ENCODE results near the gene PRPF19.
A peak's percentile ranks its signal among the peaks of the same experiment; 100 is the strongest.

Gene PRPF19

DNA sequence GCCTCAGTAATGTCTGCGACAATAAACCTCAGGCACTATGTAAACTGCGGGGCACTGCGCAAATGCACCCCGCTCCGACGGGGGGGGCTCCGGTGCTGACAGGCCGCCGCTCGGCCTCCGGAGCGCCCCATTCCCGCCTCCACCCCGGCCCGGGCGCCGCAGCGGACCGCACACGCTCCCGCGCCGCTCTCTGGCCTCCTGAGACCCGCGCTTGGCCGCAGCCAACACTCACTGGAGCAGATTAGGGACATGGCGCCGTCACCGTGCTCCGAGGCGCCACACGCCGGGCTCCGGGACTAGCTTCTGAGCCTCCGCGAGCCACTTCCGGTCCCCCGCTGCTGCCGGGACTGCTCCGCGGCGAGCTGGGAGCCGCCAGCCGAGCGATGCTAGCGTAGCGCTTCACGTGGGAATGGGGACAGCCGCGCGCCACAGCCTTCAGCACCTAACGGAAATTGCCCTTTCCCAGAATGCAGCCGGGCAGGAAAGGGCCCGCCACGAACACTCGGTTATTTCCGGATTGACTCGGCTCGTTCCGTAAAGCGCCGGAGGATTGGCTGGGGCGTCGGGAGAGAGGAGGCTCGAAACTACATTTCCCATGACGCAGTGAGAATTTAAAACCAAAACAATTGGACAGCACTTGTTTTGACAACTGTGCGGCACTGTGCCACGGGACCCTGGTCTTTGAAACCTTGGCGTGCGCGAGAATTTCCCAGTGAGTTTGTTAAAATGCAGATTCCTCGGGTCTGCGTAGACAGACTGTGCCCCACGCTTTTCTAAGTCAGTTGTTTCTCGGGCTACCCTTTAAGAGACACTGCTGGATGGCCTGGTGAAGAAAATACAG, at the start of gene PRPF19:
Gene PRPF19, minus strand, starts transcription at position 454 of the 841 bp plus-strand sequence. Its CDS starts 203 bp downstream, at position 251.
- DNase-seq: peak; percentile 97

DNA sequence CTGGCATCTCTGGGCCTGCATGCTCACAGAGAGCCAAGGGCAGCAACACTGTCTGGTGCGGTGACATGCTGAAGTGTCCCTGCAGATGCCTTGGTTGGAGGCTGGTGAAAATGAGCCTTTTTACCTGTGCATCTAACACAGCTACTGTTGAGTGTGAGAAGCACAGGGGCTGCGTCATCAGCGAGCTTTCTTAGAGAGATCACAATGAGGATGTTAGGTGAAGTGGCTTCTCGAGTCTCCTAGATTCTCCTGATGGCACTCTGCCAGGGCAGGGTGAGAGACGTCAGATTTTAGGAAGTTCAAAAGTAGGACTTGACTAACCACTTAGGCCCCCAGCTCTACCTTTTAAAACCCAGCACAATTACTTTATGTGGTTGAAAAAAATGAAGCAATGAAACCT, 49.2 kb upstream of the PRPF19 start:
- DNase-seq: peak; percentile 68

DNA sequence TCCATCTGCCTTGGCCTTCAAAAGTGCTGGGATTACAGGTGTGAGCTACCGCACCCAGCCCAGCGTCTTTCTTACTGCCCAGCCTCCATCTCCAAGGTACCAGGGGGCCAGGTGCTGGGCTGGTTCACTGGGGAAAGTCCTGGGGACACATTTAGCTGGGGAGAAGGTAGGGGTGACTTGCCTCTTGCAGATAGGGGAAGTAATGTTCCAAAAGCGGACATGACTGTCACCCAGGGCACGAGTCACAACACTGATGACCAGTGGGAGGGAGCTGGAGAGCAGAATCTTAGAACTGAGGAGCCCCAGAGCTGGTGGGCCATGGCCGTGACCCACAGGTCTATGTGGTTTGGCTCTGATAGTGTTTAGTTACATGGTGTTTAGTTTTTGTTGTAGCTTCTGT, 48.0 kb upstream of the PRPF19 start:
- no peak for DNase-seq

DNA sequence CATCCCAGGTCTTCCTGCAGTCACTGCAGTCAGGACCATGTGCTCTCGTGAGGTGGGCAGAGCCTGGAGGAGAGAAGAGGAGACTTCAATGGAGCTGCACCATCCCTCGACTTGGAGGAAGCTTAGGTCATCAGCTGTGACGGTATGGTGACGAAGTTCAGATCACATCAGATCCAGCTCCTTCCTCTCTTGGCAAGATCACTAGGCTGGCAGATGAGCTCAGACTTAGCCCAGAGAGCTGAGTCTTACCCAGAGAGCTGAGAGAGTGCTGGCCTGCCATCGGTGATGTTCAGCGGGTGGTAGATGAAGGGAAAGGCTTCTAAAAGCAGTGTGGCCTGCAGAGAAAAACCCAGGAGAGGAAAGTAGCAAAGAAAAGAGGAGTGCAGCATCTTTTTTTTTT, 47.4 kb upstream of the PRPF19 start:
- no peak for DNase-seq

DNA sequence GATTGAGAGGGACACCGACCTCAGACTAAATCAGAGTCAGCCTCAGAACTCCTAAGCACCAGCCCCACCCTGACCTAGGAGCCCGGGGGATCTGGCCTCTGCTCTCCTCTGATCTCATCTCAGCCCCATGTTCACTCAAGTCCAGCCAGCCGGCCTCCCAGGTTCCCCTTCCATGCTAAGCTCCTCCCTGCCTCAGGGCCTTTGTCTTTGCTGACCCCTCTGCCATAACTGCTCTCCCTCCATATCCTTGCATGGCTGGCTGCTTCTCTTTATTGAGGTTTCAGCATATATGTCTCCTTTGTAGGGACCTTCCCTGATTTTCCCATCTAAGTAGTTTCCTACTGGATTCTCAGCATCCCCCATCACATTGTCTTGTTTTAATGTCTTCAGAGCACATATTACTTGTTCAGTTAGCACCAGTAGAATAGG, 46.4 kb upstream of the PRPF19 start:
- no peak for DNase-seq

DNA sequence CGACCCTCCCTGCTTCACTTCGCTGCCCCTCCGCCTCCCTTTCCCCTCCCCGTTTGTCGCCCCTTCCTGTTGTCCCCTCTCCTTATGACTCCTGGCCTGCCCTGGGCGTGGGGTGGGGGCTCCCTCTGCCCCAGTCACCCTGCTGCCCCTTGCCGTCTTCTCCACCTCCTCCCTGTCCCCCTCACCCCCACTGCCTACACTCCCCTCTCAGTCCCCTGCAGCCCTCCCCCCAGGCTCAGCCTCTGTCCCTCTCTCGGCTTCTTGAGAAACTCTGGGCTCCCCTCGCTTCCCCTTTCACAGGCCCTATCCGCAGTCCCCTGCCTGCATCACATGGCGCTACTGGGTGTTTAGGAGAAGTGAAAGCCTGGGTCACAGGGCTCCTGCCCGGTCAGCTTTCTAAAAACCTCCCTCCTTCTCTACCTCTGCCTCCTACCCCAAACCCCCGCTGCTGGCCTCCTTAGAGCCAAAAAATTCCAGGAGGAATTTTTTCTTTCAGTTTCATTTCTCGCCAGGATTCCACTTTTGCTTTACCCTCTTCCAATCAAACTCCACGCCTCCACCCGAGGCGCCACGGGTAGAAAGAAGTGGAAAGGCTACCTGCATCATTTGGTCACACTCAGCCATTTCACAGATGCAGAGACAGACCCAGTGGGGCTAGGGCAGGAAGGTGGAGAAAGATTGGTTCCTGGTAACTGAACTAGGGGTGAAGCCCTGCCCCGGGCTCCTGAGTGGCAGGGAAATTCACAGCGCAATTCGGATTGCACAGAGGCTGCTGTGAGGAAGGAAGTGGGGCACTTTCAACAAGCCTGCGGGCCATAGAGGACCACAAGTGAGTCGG, 45.7 kb upstream of the PRPF19 start, which contains the start of gene SLC15A3:
Gene SLC15A3, minus strand, starts transcription at position 273 of the 838 bp plus-strand sequence. CDS start 625 bp downstream, outside the sequence.
- DNase-seq: peak; percentile 93

DNA sequence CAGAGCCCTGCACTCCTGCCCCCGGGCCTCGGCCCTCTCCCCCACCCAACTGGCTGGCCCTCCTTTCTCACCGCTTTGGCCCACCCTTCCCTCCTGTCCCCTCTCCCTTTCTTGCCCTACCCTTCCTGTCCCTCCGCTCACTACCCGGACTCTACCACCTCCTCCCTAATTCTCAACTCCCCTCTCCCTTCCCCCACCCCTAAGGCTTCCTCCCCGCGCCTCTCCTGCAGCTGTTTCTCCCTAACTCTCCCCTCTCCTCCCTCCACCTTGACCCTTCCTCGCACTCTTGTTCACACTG, 45.2 kb upstream of the PRPF19 start:
- DNase-seq: peak; percentile 34

DNA sequence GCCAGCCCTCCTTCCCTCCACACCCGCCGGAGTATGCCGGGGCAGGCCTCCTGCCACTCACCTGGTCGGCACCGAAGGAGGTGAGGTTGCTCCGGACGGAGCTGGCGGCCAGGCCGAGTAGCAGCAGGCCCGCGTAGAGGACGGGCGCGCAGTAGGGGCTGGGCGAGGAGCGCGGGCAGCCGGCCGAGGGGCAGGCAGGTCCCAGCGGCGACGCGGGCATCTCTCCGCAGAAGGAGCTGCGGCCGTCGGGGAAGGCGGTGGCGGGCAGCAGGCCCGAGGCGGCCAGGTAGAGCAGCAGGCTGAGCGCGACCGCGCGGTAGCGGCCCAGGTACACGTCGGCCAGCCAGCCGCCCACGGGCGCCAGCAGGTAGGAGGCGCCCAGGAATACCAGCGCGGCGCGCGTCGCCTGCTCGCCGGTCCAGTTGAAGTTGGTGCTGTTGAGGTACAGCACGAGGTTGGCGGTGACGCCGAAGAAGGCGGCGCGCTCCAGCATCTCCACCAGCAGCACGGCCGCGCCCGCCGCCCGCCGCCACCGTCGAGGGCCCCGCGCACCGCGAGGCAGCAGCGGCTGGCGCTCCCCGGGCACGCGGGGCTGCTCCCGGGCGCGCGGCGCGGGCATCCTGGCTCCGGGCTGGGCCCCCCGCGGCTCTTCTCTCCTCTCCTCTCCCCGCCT, 44.7 kb upstream of the PRPF19 start:
- peak; percentile 33 for DNase-seq

DNA sequence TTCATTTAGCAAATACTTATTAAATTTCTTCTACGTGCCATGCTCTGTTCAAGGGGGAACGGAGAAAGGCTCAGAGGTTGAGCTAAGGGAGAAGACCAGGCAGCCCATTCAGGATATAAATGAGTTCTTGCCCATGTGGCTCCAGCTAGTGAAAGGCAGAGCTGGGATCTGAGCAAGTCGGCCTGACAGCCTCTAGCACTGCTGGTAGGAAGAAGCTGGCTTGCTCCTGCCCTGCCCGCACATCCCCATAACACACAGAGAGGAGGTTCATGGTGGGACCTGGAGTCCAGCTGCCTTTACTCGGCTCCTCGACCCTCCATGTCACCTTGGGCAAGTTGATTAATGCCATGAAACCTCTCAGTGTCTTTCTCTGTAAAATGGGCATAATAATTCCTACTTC, 43.6 kb upstream of the PRPF19 start:
- DNase-seq: no peak

DNA sequence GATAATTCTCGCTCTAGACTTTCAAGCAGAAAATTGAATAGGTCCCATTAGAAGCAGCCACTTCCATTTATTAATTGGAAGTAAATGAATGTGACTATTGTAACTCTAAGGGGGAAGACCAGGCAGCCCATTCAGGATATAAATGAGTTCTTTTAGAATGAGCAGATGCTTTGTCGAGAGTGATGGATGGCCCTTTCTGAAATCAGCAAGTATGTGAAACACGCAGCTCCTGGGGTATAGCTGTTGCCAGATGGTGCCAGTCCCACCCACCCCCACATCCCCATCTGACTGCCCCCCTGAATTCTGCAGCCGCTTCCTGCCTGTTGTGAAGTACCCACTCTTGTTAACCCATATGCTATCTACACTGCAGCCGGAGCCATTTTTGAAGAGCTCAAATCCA, 41.9 kb upstream of the PRPF19 start:
- no peak for DNase-seq

DNA sequence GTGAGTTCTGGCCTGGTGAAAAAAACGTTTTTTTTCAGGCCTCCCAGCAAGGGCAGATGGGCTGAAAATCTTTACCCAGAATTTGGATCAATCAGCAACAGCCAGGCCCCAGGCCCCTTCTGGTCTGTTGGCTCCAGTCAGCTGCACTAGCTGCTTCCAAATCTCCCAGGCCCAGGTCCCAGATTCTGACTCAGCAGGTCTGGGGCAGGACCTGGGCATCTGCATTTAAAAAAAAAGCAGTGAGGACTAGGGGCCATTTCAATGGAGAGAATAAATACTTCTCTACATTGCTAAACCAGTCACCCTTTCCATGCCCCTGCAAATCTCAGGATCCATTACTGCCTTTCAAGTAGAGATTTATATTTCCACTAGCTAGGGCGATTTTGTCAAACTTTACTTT, 41.3 kb upstream of the PRPF19 start:
- no peak for DNase-seq

DNA sequence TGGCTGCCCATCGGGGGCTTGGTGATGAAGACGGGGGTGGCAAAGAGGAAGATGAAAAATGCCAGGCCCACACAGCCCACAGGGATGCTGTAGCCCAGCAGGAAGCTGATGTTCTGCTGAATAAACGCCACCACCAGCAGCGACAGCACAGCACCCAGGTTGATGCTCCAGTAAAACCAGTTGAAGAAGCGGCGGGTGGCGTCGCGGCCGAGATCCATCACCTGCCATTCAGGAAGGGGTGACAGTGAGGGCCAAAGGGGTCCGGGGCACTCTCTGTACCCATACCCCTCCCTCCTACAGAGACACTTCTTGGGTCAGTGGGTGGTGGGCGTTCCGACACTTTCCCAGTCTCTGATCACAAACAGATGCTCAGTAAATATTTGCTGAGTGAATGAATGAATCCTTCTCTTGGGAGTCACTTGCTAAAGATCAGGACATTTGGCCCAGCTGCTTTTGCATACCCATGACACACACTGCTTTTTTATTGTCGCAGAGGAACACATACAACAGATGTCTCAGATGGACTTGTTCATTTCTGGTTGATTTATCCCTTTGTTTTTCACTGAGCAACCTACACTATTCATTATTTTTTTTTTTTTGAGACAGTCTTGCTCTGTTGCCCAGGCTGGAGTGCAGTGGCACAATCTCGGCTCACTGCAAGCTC, 40.3 kb upstream of the PRPF19 start:
- no peak for DNase-seq

DNA sequence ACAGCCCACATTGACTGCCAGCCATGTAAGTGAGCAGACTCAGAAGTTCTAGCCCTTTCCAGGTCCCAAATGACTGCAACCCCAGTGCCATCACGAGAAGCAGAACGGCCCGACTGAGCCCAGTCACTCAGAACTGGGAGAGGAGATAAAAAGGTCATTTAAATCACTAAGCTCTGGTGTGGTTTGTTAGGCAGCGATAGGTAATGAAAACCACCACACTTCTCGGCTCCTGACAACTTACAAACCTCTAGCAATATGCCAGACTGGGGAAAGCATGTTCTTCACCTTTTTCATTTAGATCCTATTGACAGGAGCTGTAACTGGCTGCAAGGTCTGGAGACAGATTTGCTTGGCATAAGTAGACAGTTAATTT, 38.9 kb upstream of the PRPF19 start:
- no peak for DNase-seq

DNA sequence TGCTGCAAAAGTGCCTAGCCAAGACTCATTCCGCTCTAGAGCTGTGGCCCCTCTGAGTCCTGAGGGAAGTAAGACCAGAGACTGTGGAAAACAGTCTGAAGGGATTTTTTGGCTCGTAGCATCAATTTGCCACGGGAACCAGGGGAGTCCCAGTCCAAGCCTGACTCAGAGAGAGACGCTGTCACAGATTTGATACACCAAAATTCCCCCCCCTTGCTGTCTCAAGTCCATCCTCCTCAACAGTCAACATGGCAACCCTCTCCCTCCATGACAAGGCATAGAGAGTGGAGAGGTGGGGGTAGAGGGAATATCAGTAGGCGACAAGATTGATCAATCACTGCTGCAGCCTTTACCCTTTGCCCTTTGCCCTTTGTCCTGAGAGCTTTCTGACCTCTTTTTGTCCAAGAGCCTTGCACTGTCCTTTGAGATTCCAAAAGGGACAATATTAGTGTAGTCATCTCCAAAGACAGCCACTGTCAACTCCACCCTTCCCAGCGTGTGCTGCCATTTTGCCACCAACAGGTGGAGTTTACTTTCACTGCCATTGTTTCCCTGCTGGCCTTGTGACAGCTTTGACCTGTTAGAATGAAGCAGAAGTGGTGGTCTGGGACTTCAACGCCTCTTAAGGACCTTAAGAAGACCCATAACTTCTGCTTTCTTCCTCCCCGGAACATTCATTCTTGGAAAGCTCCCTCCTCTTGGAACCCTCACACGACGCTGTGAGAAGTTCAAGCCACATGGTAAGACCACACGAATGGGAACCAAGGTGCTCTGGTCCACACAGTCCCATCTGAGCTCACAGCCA, 38.3 kb upstream of the PRPF19 start:
- DNase-seq: peak; percentile 45

DNA sequence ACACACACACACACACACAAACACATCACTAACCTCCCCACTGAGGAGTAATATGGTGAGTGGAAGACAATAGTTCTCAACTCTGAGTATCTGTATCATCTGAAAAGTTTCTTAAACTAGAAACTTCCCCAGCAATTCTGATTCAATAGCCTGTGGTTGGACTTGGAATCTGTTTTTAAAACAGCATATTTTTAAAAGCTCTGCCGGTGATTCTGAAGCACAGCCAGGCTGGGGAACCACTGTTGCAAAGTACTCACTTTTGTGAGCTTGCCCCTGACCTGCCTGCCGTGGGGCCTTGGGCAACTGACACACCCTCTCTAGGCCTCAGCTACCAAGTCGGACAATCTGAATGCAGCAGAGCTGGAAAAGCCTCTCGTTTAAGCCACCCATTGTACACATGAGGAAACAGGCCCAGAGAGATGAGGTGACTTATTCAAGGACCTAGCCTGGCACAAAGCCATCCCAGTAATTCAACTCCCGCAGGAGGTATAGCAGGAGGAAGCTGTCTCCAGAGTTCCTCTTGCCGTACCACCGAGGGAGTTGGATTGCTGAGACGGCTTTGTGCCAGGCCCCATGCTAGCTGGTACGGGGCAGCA, 36.7 kb upstream of the PRPF19 start:
- no peak for DNase-seq

DNA sequence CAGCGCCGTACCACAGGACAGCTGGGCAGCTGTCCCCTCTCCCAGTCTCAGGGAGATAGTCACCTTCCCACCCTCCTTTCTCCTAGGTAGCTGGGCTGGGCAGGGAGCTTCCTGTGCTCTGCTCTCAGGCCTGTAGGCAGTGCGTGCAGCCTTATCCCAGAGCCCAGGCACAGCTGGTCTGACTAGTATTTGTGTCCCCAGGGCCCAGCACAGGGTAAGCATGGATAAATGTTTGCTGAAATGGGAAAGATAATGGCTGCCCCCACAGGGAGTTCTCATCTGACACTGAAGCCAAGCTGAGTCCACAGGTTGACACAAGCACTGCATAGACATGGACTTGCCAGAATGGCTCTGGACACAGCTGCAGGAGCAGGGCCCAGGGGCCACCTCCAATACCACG, 35.8 kb upstream of the PRPF19 start:
- DNase-seq: no peak

DNA sequence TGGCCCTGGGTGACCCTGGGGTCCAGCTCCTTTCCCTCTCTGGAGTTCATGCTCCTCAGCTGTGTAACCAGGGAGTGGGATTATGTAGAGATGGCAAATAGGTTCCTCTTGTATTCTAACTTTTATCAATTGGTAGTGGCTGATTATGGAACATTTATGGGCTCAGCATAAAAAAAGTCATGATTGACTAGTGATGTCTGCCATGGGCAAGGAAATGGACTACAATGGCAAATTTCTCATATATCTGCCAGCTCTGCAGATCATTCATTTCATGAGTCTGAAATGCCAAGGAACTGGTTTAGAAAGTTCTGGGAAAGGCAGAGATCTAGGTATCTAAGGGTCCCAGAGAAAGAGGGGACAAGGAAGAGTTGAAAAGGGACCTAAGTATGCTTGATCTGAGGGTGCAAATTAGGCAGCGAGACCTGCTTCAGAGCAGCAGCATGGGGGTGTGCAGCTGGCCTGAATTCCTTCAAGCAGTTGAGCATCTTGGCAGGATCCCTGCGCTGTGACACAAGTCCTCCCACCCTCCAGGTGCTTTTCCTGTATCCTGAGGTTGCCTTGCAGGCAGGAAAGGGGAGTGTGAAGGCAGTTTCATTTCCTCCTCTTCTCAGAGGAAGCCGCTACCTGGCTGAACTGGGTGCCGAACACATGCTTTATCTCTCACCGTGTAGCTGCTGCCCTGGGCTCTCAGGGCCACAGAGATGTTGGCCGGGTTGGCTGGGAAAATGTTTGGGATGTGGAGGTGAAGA, 35.2 kb upstream of the PRPF19 start:
- peak; percentile 59 for DNase-seq

DNA sequence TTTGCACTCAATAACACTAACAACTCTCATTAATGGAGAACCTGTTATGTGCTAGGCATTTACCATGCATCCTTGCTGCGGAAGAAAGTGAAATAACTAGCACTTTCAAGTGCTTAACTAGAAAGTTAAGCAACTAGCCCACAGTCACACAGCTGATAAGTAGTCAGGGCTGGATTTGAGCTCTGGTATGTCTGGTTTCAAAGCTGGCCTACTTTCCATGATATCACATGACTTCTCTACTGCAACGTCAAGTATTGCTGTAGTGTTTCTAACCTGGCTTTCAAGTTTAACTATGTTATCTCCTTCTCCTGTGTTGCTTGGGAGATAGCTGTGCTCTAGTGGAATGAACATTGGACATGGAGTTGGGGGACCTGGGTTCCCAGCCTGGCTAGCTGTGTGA, 33.5 kb upstream of the PRPF19 start:
- DNase-seq: no peak

DNA sequence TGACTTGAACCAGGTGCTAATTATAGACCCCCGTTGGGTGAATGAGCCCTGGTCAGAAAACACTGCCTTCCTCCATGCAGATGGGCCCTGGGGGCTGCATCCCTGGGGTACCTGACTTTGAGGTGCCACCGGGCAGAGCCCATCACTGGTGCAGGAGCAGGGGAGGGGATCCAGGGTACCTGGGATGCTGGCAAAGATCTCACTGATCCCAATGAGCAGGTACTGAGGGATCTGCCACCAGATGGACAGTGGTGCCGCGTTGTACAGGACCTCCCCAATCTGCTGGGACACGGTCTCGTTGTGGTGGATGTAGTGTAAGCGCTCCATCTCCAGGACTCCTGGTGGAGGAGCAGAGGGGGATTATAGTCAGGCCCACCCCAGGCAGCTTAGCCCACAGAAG, 32.9 kb upstream of the PRPF19 start:
- no peak for DNase-seq

DNA sequence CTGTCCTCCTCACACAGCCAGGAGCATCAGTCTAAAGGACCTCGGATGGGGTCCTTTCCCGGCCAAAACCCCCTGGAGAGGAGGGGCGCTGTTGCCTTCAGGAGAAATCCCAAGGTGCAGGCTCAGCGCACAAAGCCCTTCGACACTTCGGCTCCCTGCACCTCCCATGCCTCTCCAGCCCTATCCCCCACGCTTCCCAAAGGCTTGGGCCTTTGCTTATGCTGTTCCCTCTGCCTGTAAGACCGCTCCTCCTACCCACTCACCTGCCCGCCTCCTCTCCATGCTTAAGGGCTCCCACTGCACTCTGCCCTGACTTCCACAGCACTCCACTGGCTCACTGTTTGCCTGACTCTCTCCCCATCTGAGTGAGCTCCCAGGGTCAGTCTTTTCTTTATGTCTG, 32.1 kb upstream of the PRPF19 start:
- DNase-seq: no peak

DNA sequence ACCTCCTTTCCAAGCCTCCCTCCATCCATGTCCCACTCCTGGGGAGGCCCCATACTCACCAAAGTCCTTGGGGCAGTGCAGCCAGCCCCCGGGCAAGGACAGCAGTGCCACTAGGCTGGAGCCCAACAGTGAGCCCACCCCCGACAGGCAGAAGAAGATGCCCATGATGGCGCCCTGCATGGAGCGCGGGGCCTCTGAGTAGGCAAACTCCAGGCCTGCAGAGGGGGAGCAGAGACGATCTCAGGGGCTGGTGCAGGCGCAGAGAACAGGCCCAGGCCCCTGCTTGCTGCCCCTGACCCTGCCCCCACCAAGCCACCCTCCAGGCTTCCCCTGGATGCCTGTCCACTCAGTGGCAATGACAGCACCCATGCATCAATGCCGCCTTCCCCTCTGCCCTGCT, 31.4 kb upstream of the PRPF19 start:
- no peak for DNase-seq
